ENCODE data around the gene MRPL50. TPM values are rescaled to one million over a fixed set of nuclear protein-coding genes. Genes with fewer than 3 reads are reported as not detected.

MRPL50 gene
- total and polyA plus RNA-seq, 2 donors (not counting 1 experiment from before 2014, with no cell fraction given) = 11.8 to 12.2 TPM

DNA sequence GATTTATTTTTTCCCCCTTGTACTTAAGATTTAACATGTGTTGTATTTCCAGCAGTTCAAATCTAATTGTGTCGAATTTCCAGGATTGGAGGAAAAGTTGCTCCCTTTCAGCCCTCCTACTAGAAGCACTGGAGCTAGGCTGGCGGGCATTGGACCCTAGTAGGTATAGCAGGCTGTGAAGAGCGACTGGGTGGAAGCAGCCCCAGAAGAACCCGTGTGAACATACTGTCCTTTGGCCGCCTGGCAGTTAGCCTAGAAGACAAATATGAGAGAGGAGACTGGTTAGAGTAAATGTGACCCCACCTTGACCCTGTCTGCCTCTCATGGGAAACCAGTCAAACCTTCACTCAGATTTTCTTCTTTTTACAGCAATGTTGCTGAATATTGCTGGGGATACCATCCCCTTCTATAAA lies 23.2 kb upstream of the MRPL50 start:
- H3K36me3 ChIP-seq (ENCODE audit: control insufficient read depth, insufficient read depth, low read length) = no peaks in the 10 kb centered on the region
- H2AFZ ChIP-seq (ENCODE audit: low read length) = no peak overlapping the region
- H3K4me1 ChIP-seq (ENCODE audit: control insufficient read depth, extremely low read depth, insufficient read depth, low read length) = no peaks in the 10 kb centered on the region
- H4K20me1 ChIP-seq (ENCODE audit: control insufficient read depth, extremely low read depth, insufficient read depth, low read length) = no peaks in the 10 kb centered on the region
- DNase-seq (ENCODE audit: low read depth in 2 of 2) = no peak
- no peak overlapping the region for H3K27ac ChIP-seq (ENCODE audit: insufficient read depth, low read length)
- H3K9ac ChIP-seq (ENCODE audit: insufficient read depth, low read length) = no peak overlapping the region
- no peaks in the 10 kb centered on the region for H3K79me2 ChIP-seq (ENCODE audit: control insufficient read depth, insufficient read depth, low read length)
- H3K4me3 ChIP-seq (replicated peaks in 1 of 4; ENCODE audit: control extremely low read depth in 1 of 4, insufficient read depth in 1 of 4, low read depth in 3 of 4, low read length in 4 of 4) = no peak overlapping the region
- TF ChIP-seq EZH2 (IDR thresholded peaks at IDR 0.05; ENCODE audit: low read length, missing control alignments) = no peak
- TF ChIP-seq, protein P1, sequence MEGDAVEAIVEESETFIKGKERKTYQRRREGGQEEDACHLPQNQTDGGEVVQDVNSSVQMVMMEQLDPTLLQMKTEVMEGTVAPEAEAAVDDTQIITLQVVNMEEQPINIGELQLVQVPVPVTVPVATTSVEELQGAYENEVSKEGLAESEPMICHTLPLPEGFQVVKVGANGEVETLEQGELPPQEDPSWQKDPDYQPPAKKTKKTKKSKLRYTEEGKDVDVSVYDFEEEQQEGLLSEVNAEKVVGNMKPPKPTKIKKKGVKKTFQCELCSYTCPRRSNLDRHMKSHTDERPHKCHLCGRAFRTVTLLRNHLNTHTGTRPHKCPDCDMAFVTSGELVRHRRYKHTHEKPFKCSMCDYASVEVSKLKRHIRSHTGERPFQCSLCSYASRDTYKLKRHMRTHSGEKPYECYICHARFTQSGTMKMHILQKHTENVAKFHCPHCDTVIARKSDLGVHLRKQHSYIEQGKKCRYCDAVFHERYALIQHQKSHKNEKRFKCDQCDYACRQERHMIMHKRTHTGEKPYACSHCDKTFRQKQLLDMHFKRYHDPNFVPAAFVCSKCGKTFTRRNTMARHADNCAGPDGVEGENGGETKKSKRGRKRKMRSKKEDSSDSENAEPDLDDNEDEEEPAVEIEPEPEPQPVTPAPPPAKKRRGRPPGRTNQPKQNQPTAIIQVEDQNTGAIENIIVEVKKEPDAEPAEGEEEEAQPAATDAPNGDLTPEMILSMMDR (conservative IDR thresholded peaks at IDR 0.05 in 1 of 2, IDR thresholded peaks at IDR 0.05 in 1 of 2; ENCODE audit: low read depth in 1 of 2, low read length in 2 of 2) = no peak
- no peak overlapping the region for H3K4me2 ChIP-seq (ENCODE audit: extremely low read depth, insufficient read depth, low read length)
- no peaks in the 10 kb centered on the region for H3K27me3 ChIP-seq (ENCODE audit: control insufficient read depth, insufficient read depth, low read length)
- H3K9me3 ChIP-seq (ENCODE audit: control insufficient read depth, insufficient read depth, low read depth, low read length) = no peaks in the 10 kb centered on the region

DNA sequence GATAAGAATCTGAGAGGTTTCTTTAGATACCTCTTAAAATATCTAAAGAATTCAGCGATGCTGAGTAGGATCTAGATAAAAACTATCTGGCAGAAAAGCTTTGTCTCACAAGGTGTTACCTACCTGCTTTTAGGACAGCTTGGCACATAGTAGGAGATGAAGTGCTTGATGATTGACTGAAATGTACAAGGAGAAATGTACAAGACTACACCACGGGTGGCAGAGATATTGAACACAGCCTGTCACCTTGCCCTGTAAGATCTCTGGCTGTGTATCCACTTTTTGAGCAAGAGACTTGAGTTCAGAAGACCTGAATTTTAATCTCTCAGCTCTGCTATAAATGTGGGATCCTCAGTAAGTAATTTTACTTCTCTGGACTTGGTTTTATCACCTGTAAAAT lies 21.4 kb upstream of the MRPL50 start:
- Histone ChIP-seq H3K36me3 (ENCODE audit: control insufficient read depth, insufficient read depth, low read length) (no peaks in the 10 kb centered on the region), H3K27me3 (ENCODE audit: control insufficient read depth, insufficient read depth, low read length) (no peaks in the 10 kb centered on the region), H3K4me1 (ENCODE audit: control insufficient read depth, extremely low read depth, insufficient read depth, low read length) (no peaks in the 10 kb centered on the region), H3K9ac (ENCODE audit: insufficient read depth, low read length) (no peak overlapping the region), H4K20me1 (ENCODE audit: control insufficient read depth, extremely low read depth, insufficient read depth, low read length) (no peaks in the 10 kb centered on the region), H3K9me3 (ENCODE audit: control insufficient read depth, insufficient read depth, low read depth, low read length) (no peaks in the 10 kb centered on the region), H3K27ac (ENCODE audit: insufficient read depth, low read length) (no peak overlapping the region), H3K4me2 (ENCODE audit: extremely low read depth, insufficient read depth, low read length) (no peak overlapping the region), H2AFZ (ENCODE audit: low read length) (no peak overlapping the region), H3K4me3 (replicated peaks in 1 of 4; ENCODE audit: control extremely low read depth in 1 of 4, insufficient read depth in 1 of 4, low read depth in 3 of 4, low read length in 4 of 4) (no peak overlapping the region), H3K79me2 (ENCODE audit: control insufficient read depth, insufficient read depth, low read length) (no peaks in the 10 kb centered on the region)
- TF ChIP-seq EZH2 (IDR thresholded peaks at IDR 0.05; ENCODE audit: low read length, missing control alignments) = no peak
- TF ChIP-seq, protein P1 (conservative IDR thresholded peaks at IDR 0.05 in 1 of 2, IDR thresholded peaks at IDR 0.05 in 1 of 2; ENCODE audit: low read depth in 1 of 2, low read length in 2 of 2) = no peak
- DNase-seq (ENCODE audit: low read depth in 2 of 2) = no peak

DNA sequence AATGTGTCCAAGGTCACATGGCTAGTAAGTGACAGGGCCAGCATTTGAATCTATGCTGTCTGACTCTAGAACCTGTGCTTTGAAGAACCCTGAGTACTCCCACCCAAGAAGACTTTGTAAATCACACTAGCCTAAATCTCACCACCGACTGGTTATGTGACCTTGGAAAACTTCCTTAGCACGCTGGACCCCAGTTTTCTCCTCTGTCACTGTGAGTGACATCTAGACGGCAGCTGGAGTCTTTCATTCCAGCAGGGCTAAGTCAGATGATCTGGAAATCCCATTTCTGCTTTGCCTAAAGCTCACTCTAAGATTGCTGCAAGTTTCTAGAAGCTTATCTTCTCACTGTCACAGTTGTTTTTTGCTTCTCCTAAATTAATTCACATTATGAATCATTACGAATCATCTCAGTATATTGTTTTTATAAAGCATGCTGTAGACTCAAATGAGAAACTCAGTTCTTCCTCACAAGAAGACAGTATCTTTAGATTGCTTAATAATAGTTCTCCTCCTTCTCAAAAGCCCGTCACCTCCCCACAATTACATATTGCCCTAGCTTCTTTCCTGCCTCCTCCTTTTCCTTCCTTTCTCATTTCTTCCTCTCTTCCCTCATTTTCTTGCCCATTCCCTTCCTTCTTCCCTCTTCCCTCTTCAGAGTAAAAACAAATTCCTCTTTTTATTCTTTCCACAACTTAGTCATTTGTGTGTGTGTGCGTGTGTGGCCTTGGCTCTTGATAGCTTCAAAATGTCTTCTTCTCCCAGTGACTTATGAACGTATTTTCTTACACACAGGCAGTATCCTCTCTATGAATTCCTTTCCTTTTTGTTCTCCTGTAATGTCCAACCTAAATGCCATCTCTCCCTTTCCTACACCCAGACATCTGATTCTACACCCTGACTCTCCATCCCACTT lies 20.4 kb upstream of the MRPL50 start:
- no peak overlapping the region for H3K27ac ChIP-seq (ENCODE audit: insufficient read depth, low read length)
- H4K20me1 ChIP-seq (ENCODE audit: control insufficient read depth, extremely low read depth, insufficient read depth, low read length) = no peaks in the 10 kb centered on the region
- no peaks in the 10 kb centered on the region for H3K79me2 ChIP-seq (ENCODE audit: control insufficient read depth, insufficient read depth, low read length)
- no peak overlapping the region for H2AFZ ChIP-seq (ENCODE audit: low read length)
- no peaks in the 10 kb centered on the region for H3K4me1 ChIP-seq (ENCODE audit: control insufficient read depth, extremely low read depth, insufficient read depth, low read length)
- H3K36me3 ChIP-seq (ENCODE audit: control insufficient read depth, insufficient read depth, low read length) = no peaks in the 10 kb centered on the region
- H3K9me3 ChIP-seq (ENCODE audit: control insufficient read depth, insufficient read depth, low read depth, low read length) = no peaks in the 10 kb centered on the region
- peak; percentile 37 to 40 for DNase-seq (ENCODE audit: low read depth in 2 of 2)
- no peak overlapping the region for H3K4me3 ChIP-seq (replicated peaks in 1 of 4; ENCODE audit: control extremely low read depth in 1 of 4, insufficient read depth in 1 of 4, low read depth in 3 of 4, low read length in 4 of 4)
- H3K27me3 ChIP-seq (ENCODE audit: control insufficient read depth, insufficient read depth, low read length) = no peaks in the 10 kb centered on the region
- H3K4me2 ChIP-seq (ENCODE audit: extremely low read depth, insufficient read depth, low read length) = no peak overlapping the region
- no peak overlapping the region for H3K9ac ChIP-seq (ENCODE audit: insufficient read depth, low read length)
- no peak for TF ChIP-seq EZH2 (IDR thresholded peaks at IDR 0.05; ENCODE audit: low read length, missing control alignments)
- TF ChIP-seq, protein P1 (conservative IDR thresholded peaks at IDR 0.05 in 1 of 2, IDR thresholded peaks at IDR 0.05 in 1 of 2; ENCODE audit: low read depth in 1 of 2, low read length in 2 of 2) = no peak
